ENCODE results near the gene KRTAP12-2. TPM values are rescaled to one million over a fixed set of nuclear protein-coding genes. Genes with fewer than 3 reads are reported as not detected.
"Not testable (repeated sequence)": the region's sequence is repeated elsewhere in the genome, so short reads cannot be mapped to it uniquely, and the experiment has no call there.

Gene KRTAP12-2
- total and polyA plus RNA-seq, 2 donors from 2014 or later = not detected

DNA sequence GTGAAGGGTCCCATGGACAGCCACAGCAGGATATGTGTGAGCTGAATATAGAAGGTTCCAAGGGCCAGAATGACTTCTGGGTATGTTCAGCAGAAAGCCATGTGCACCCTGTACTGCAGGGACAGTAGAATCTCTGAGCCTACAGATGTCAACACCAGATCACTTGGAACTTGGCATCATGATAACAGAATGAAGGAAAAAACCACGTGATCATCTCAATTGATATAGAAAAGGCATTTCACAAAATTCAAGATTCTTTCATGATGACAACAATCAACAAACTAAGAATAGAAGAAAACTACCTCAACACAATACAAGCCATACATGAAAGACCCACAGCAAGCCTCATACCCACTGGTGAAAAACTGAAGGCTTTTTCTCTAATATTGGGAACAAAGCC is 885 bp upstream of the KRTAP12-2 start:
- FAIRE-seq = no peak

DNA sequence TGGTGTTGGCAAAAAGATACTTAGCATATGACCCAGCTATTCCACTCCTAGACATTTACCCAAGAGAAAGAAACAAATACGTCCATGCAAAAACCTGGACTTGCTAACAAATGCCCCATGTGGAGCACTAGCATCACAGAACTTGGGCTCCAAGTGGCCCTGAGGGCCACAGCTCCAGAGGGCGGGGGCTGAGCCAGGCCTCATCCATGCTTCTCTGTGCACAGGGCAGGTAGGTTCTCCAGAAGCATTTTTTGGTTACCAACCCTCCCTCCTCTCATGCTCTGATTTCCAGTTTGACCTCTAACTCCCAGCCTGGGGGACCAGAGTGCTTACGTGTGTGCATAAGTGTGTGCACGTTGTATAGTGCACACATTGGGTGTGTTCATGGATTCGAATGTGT is 2.0 kb downstream of the KRTAP12-2 start:
- no peak overlapping the region for H3K9ac ChIP-seq (ENCODE audit: low read length in 3 of 3)
- H3K4me1 ChIP-seq (ENCODE audit: control insufficient read depth in 2 of 3, insufficient read depth in 2 of 3, low read depth in 1 of 3, low read length in 3 of 3) = no peaks in the 10 kb centered on the region
- intact Hi-C loops (cut with DNase I) = no loop called here
- no peak overlapping the region for H3K27ac ChIP-seq (ENCODE audit: low read depth in 2 of 2, low read length in 2 of 2)
- DNase-seq = no peak
- no peaks in the 10 kb centered on the region for H3K36me3 ChIP-seq (ENCODE audit: control insufficient read depth in 2 of 3, insufficient read depth in 3 of 3, low read length in 3 of 3)
- no peak overlapping the region for H3K4me3 ChIP-seq (ENCODE audit: low read length in 3 of 3)
- H3K9me3 ChIP-seq (ENCODE audit: control insufficient read depth in 2 of 3, insufficient read depth in 1 of 3, low read length in 3 of 3) = peaks cover 0 to 2% (median 0%) of the 10 kb centered on the region in 3 donors
- FAIRE-seq = no peak
- TF ChIP-seq, protein P1, sequence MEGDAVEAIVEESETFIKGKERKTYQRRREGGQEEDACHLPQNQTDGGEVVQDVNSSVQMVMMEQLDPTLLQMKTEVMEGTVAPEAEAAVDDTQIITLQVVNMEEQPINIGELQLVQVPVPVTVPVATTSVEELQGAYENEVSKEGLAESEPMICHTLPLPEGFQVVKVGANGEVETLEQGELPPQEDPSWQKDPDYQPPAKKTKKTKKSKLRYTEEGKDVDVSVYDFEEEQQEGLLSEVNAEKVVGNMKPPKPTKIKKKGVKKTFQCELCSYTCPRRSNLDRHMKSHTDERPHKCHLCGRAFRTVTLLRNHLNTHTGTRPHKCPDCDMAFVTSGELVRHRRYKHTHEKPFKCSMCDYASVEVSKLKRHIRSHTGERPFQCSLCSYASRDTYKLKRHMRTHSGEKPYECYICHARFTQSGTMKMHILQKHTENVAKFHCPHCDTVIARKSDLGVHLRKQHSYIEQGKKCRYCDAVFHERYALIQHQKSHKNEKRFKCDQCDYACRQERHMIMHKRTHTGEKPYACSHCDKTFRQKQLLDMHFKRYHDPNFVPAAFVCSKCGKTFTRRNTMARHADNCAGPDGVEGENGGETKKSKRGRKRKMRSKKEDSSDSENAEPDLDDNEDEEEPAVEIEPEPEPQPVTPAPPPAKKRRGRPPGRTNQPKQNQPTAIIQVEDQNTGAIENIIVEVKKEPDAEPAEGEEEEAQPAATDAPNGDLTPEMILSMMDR (IDR thresholded peaks at IDR 0.05; ENCODE audit: borderline replicate concordance, extremely low read depth, insufficient read depth) = no peak
- no peaks in the 10 kb centered on the region for H3K27me3 ChIP-seq (ENCODE audit: control insufficient read depth, insufficient read depth, low read length)

More for the DNA sequence above, 885 bp upstream of the KRTAP12-2 start:
- peaks cover 0 to 2% (median 0%) of the 10 kb centered on the region in 3 donors for H3K9me3 ChIP-seq (ENCODE audit: control insufficient read depth in 2 of 3, insufficient read depth in 1 of 3, low read length in 3 of 3)
- no peak overlapping the region for H3K9ac ChIP-seq (ENCODE audit: low read length in 3 of 3)
- no peak for DNase-seq
- no peaks in the 10 kb centered on the region for H3K4me1 ChIP-seq (ENCODE audit: control insufficient read depth in 2 of 3, insufficient read depth in 2 of 3, low read depth in 1 of 3, low read length in 3 of 3)
- TF ChIP-seq, protein P1 (IDR thresholded peaks at IDR 0.05; ENCODE audit: borderline replicate concordance, extremely low read depth, insufficient read depth) = no peak
- H3K27ac ChIP-seq (ENCODE audit: low read depth in 2 of 2, low read length in 2 of 2) = no peak overlapping the region
- H3K36me3 ChIP-seq (ENCODE audit: control insufficient read depth in 2 of 3, insufficient read depth in 3 of 3, low read length in 3 of 3) = no peaks in the 10 kb centered on the region
- H3K4me3 ChIP-seq (ENCODE audit: low read length in 3 of 3) = no peak overlapping the region
- intact Hi-C loops (cut with DNase I) = no loop called here
- H3K27me3 ChIP-seq (ENCODE audit: control insufficient read depth, insufficient read depth, low read length) = no peaks in the 10 kb centered on the region

DNA sequence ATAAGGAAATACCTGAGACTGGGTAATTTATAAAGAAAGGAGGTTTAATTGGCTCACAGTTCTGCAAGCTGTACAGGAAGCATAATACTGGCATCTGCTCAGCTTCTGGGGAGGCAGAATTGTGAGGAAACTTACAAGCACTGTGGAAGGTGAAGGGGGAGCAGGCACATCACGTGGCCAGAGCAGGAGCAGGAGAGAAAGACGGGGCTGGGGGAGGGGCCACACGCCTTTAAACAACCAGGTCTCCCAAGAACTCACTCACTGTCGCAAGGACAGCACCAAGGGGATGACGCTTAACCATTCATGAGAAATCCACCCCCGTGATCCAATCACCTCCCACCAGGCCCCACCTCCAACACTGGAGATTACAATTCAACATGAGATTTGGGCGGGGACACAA is 5.2 kb downstream of the KRTAP12-2 start:
- H3K9me3 ChIP-seq (ENCODE audit: control insufficient read depth in 2 of 3, insufficient read depth in 1 of 3, low read length in 3 of 3); H3K27ac ChIP-seq (ENCODE audit: low read depth in 2 of 2, low read length in 2 of 2); H3K27me3 ChIP-seq (ENCODE audit: control insufficient read depth, insufficient read depth, low read length); intact Hi-C loops (cut with DNase I); H3K36me3 ChIP-seq (ENCODE audit: control insufficient read depth in 2 of 3, insufficient read depth in 3 of 3, low read length in 3 of 3); H3K4me1 ChIP-seq (ENCODE audit: control insufficient read depth in 2 of 3, insufficient read depth in 2 of 3, low read depth in 1 of 3, low read length in 3 of 3); FAIRE-seq; H3K4me3 ChIP-seq (ENCODE audit: low read length in 3 of 3); DNase-seq; H3K9ac ChIP-seq (ENCODE audit: low read length in 3 of 3): not testable (repeated sequence)

DNA sequence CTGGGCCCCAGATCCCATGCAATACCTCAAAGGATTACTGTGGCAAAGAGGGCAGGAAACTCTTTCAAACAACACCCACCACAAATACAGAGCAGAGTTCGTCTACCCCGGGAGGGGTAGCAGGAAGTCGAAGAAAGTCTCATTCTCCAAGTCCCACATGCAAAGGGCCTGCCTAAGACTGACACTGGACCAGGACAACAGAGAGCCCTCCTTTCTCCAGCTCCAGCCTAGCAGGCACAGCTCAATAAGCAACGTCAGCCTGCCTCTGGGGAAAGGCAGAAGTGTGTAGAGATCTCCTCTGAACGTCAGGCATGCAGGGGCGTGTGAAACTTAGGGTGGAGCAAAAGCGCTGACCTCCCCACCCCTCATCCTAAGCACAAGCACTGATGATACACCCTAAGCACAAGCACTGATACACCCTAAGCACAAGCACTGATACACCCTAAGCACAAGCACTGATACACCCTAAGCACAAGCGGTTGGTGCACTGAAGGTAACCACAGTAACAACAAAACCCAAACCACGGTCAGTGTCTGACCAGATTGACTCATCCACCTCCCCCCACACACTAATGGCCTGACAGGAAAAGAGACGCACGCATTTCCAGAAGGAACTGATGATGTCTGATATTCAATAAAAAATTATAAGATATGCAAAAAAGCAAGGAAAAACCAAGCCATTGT is 7.7 kb downstream of the KRTAP12-2 start:
- H3K27ac ChIP-seq (ENCODE audit: low read depth in 2 of 2, low read length in 2 of 2) = no peak overlapping the region
- H3K9me3 ChIP-seq (ENCODE audit: control insufficient read depth in 2 of 3, insufficient read depth in 1 of 3, low read length in 3 of 3) = peaks cover 0 to 11% (median 4%) of the 10 kb centered on the region in 3 donors
- no peak overlapping the region for H3K4me3 ChIP-seq (ENCODE audit: low read length in 3 of 3)
- no peak for FAIRE-seq
- intact Hi-C loops (cut with DNase I) = no loop called here
- H3K9ac ChIP-seq (ENCODE audit: low read length in 3 of 3) = no peak overlapping the region
- no peaks in the 10 kb centered on the region for H3K4me1 ChIP-seq (ENCODE audit: control insufficient read depth in 2 of 3, insufficient read depth in 2 of 3, low read depth in 1 of 3, low read length in 3 of 3)
- no peak for DNase-seq
- TF ChIP-seq, protein P1 (IDR thresholded peaks at IDR 0.05; ENCODE audit: borderline replicate concordance, extremely low read depth, insufficient read depth) = no peak
- H3K27me3 ChIP-seq (ENCODE audit: control insufficient read depth, insufficient read depth, low read length) = no peaks in the 10 kb centered on the region
- no peaks in the 10 kb centered on the region for H3K36me3 ChIP-seq (ENCODE audit: control insufficient read depth in 2 of 3, insufficient read depth in 3 of 3, low read length in 3 of 3)
